SK-N-SH (cell line): ENCODE measurements around the gene APOM. TPM values are rescaled to one million over a fixed set of nuclear protein-coding genes. Genes with fewer than 3 reads are reported as not detected.
A peak's percentile ranks its signal among the peaks of the same experiment; 100 is the strongest.

Experiments used
- CTCF ChIA-PET: fragments of 300-600, 350-600 bp; formaldehyde crosslinking; extraction: SDS; loops from one replicate; lab custom pipeline; 2021; lab: Yijun Ruan, JAX
- POLR2A ChIA-PET: fragments of 350-600 bp; sonication (Branson Sonifier 250); formaldehyde crosslinking; extraction: SDS; loops from one replicate; lab custom pipeline; 2020; ENCODE audit warnings: antibody characterized with exemption, inconsistent platforms; lab: Yijun Ruan, JAX
- DNase-seq: peaks from one replicate; pipeline ENCODE4 v3.0.0; 2012
- H2AFZ ChIP-seq: fragments of 200-600 bp; sonication (generic); 2 replicates; pipeline ENCODE4 v1.8.1; 2016; ENCODE audit warnings: antibody characterized with exemption, mild to moderate bottlenecking, low read depth
- H3F3A ChIP-seq: fragments of 200-600 bp; sonication (generic); replicated peaks from 2 replicates; pipeline ENCODE3; 2016; ENCODE audit warnings: antibody characterized with exemption, mild to moderate bottlenecking; ENCODE audit not compliant: insufficient read depth
- H3K27ac ChIP-seq, 2 experiments: fragments of 200-500 bp in 1 of 2; fragments of 200-600 bp in 1 of 2; sonication (Bioruptor generic) in 1 of 2; sonication (generic), shearing (Covaris generic) in 1 of 2; 2 replicates each; pipeline versions ENCODE4 v1.5.1 to v1.6.1; 2014 to 2016; ENCODE audit warnings: low read depth in 2 of 2, inconsistent platforms in 1 of 2, low read length in 1 of 2, mild to moderate bottlenecking in 1 of 2, mixed read lengths in 1 of 2
- H3K27me3 ChIP-seq: fragments of 200-600 bp; sonication (generic), shearing (Covaris generic); 2 replicates; pipeline ENCODE4 v1.6.1; 2016; ENCODE audit warnings: mixed run types; ENCODE audit not compliant: insufficient read depth
- H3K36me3 ChIP-seq, 2 experiments: fragments of 200-500 bp in 1 of 2; fragments of 200-600 bp in 1 of 2; sonication (Bioruptor generic) in 1 of 2; sonication (generic) in 1 of 2; replicated peaks in 1 of 2; 2 replicates each; pipeline versions ENCODE3 to v1.5.1; 2014 to 2016; ENCODE audit warnings: low read length in 1 of 2, mild to moderate bottlenecking in 1 of 2; ENCODE audit not compliant: insufficient read depth in 2 of 2, control insufficient read depth in 1 of 2
- H3K4me1 ChIP-seq, 2 experiments: fragments of 200-500 bp in 1 of 2; fragments of 200-600 bp in 1 of 2; sonication (Bioruptor generic) in 1 of 2; sonication (generic), shearing (Covaris generic) in 1 of 2; 2 replicates each; pipeline versions ENCODE4 v1.5.1 to v1.6.1; 2014 to 2016; ENCODE audit warnings: low read depth in 1 of 2, low read length in 1 of 2, mixed run types in 1 of 2; ENCODE audit not compliant: insufficient read depth in 2 of 2, control insufficient read depth in 1 of 2
- H3K4me2 ChIP-seq: fragments of 200-600 bp; sonication (generic), shearing (Covaris generic); 2 replicates; pipeline ENCODE4 v1.6.1; 2017; ENCODE audit warnings: mixed run types
- H3K4me3 ChIP-seq, 2 experiments: fragments of 200-500 bp in 1 of 2; fragments of 200-600 bp in 1 of 2; sonication (Bioruptor generic) in 1 of 2; sonication (generic), shearing (Covaris generic) in 1 of 2; 2 replicates each; pipeline versions ENCODE4 v1.5.1 to v1.8.1; 2014 to 2016; ENCODE audit warnings: low read depth in 2 of 2, inconsistent platforms in 1 of 2, low read length in 1 of 2, mild to moderate bottlenecking in 1 of 2, mixed read lengths in 1 of 2, moderate library complexity in 1 of 2
- H3K79me2 ChIP-seq: fragments of 200-600 bp; sonication (generic); 2 replicates; pipeline ENCODE4 v1.8.1; 2017; ENCODE audit warnings: mild to moderate bottlenecking; ENCODE audit not compliant: insufficient read depth
- H3K9ac ChIP-seq: fragments of 200-600 bp; sonication (generic); 2 replicates; pipeline ENCODE4 v1.6.1; 2017; ENCODE audit warnings: mixed run types
- H3K9me2 ChIP-seq: fragments of 200-600 bp; sonication (generic); 2 replicates; pipeline ENCODE4 v1.6.1; 2017; ENCODE audit warnings: mixed run types
- H3K9me3 ChIP-seq: fragments of 200-600 bp; sonication (generic); 2 replicates; pipeline ENCODE4 v1.6.1; 2017; ENCODE audit warnings: mixed run types, mild to moderate bottlenecking, moderate library complexity
- H4K20me1 ChIP-seq: fragments of 200-600 bp; sonication (generic); 2 replicates; pipeline ENCODE4 v1.6.1; 2017; ENCODE audit warnings: mild to moderate bottlenecking, mixed run types; ENCODE audit not compliant: insufficient read depth
- ELF1 ChIP-seq: IDR thresholded peaks from 2 replicates; pipeline ENCODE4 v1.4.0; 2012
- EZH2phosphoT487 ChIP-seq: fragments of 200-600 bp; sonication (generic); IDR thresholded peaks from 2 replicates; pipeline ENCODE4 v1.6.1; 2017; ENCODE audit warnings: low read depth, mixed run types, mild to moderate bottlenecking, antibody characterized with exemption, moderate library complexity, borderline replicate concordance
- GABPA ChIP-seq: IDR thresholded peaks from 2 replicates; pipeline ENCODE4 v1.4.0; 2012; ENCODE audit warnings: low read depth, mild to moderate bottlenecking
- GATA2 ChIP-seq: sonication (generic); formaldehyde crosslinking; IDR thresholded peaks from 2 replicates; pipeline ENCODE4 v1.5.0; 2020; ENCODE audit warnings: mild to moderate bottlenecking, missing genetic modification reagents
- JUND ChIP-seq: IDR thresholded peaks from 2 replicates; pipeline ENCODE4 v1.4.0; 2012
- NFIC ChIP-seq: IDR thresholded peaks from 2 replicates; pipeline ENCODE4 v1.4.0; 2012; ENCODE audit warnings: borderline replicate concordance
- POLR2AphosphoS5 ChIP-seq: IDR thresholded peaks from 2 replicates; pipeline ENCODE4 v1.6.1; 2012; ENCODE audit warnings: low read depth, low read length
- RAD21 ChIP-seq: IDR thresholded peaks from 2 replicates; pipeline ENCODE4 v1.6.1; 2012; ENCODE audit warnings: mild to moderate bottlenecking, low read length
- RCOR1 ChIP-seq: fragments of 150-350 bp; IDR thresholded peaks from 2 replicates; pipeline ENCODE4 v1.6.1; 2017; ENCODE audit warnings: antibody characterized with exemption, low read length
- RFX5 ChIP-seq: IDR thresholded peaks from 2 replicates; pipeline ENCODE4 v1.6.1; 2012; ENCODE audit warnings: mild to moderate bottlenecking, improper control_type of control experiment, low read length
- SIN3A ChIP-seq: IDR thresholded peaks from 2 replicates; pipeline ENCODE4 v1.6.1; 2012; ENCODE audit warnings: low read depth, mild to moderate bottlenecking, low read length, moderate library complexity, borderline replicate concordance
- SMC3 ChIP-seq: IDR thresholded peaks from 2 replicates; pipeline ENCODE4 v1.6.1; 2012; ENCODE audit warnings: low read depth, low read length, improper control_type of control experiment
- WGBS: methylation state at CpG from one replicate; pipeline ENCODE4 v1.1.6; 2017; ENCODE audit warnings: low lambda C conversion rate; 5-methylcytosine and 5-hydroxymethylcytosine counted together
- polyA plus RNA-seq, 3 experiments: library from polyadenylated mRNA; depleted of rRNA; stranded (reverse); fragments of >200 nt; gene quantifications; 2 replicates each; pipeline ENCODE4 v1.2.3, GENCODE V29; 2012
- TF ChIP-seq, protein P1 (sequence below): IDR thresholded peaks from 2 replicates; pipeline ENCODE4 v1.4.0; 2012; ENCODE audit warnings: low read depth
- TF ChIP-seq, protein P2 (sequence below): fragments of 200-600 bp; sonication (generic); IDR thresholded peaks from 2 replicates; pipeline ENCODE4 v1.6.1; 2017; ENCODE audit warnings: antibody characterized with exemption, mild to moderate bottlenecking, moderate library complexity
- TF ChIP-seq, protein P3 (sequence below): IDR thresholded peaks from 2 replicates; pipeline ENCODE4 v1.4.0; 2012; ENCODE audit warnings: low read depth, borderline replicate concordance
- TF ChIP-seq, protein P4 (sequence below): fragments of 150-350 bp; IDR thresholded peaks from 2 replicates; pipeline ENCODE4 v1.6.1; 2017; ENCODE audit warnings: antibody characterized with exemption, low read length, low read depth, borderline replicate concordance
- TF ChIP-seq, protein P5 (sequence below): IDR thresholded peaks from 2 replicates; pipeline ENCODE4; 2012
- TF ChIP-seq, protein P6 (sequence below): IDR thresholded peaks from 2 replicates; pipeline ENCODE4 v1.6.1; 2012; ENCODE audit warnings: mild to moderate bottlenecking, low read depth, low read length, moderate library complexity

Gene APOM
- polyA plus RNA-seq, 1 of the 3 experiments (the other 2 are of a cell fraction) = 6.8 TPM

DNA sequence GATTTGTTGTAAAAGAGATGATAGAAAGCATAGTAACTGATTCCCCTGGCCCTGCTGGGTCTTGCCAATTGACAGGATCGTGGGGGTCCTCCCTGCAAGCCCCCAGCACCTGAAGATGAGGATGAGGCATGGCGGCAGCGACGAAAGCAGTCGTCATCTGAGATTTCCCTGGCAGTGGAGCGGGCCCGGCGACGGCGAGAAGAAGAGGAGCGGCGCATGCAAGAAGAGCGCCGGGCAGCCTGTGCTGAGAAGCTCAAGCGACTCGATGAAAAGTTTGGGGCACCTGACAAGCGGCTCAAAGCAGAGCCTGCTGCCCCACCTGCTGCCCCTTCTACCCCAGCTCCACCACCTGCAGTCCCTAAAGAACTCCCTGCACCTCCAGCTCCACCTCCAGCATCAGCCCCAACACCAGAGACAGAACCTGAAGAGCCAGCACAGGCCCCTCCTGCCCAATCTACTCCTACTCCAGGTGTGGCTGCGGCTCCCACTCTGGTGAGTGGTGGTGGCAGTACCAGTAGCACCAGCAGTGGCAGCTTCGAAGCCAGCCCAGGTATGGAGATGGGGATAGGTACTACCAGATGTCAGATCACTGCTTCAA, 27.9 kb upstream of the APOM start:
- Histone ChIP-seq H3K4me2 (no peak overlapping the region), H3K4me1 (peaks cover 2% of the 10 kb centered on the region in 2 experiments; a peak in 2 of 4 replicates), H3K79me2 (peaks cover 61% of the 10 kb centered on the region), H3K9me2 (no peaks in the 10 kb centered on the region), H3F3A (peaks cover 4% of the 10 kb centered on the region), H3K9ac (no peak overlapping the region), H3K27me3 (no peaks in the 10 kb centered on the region), H3K9me3 (no peaks in the 10 kb centered on the region), H3K4me3 (no peak overlapping the region), H2AFZ (no peak overlapping the region), H4K20me1 (peaks cover 30% of the 10 kb centered on the region), H3K27ac (no peak overlapping the region), H3K36me3 (peaks cover 93 to 94% of the 10 kb centered on the region in 2 experiments)
- TF ChIP-seq, protein P1, sequence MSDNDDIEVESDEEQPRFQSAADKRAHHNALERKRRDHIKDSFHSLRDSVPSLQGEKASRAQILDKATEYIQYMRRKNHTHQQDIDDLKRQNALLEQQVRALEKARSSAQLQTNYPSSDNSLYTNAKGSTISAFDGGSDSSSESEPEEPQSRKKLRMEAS = no peak
- TF ChIP-seq SMC3 (no peak), RAD21 (no peak), SIN3A (no peak), GABPA (no peak), RCOR1 (no peak), NFIC (no peak)
- TF ChIP-seq, protein P2, sequence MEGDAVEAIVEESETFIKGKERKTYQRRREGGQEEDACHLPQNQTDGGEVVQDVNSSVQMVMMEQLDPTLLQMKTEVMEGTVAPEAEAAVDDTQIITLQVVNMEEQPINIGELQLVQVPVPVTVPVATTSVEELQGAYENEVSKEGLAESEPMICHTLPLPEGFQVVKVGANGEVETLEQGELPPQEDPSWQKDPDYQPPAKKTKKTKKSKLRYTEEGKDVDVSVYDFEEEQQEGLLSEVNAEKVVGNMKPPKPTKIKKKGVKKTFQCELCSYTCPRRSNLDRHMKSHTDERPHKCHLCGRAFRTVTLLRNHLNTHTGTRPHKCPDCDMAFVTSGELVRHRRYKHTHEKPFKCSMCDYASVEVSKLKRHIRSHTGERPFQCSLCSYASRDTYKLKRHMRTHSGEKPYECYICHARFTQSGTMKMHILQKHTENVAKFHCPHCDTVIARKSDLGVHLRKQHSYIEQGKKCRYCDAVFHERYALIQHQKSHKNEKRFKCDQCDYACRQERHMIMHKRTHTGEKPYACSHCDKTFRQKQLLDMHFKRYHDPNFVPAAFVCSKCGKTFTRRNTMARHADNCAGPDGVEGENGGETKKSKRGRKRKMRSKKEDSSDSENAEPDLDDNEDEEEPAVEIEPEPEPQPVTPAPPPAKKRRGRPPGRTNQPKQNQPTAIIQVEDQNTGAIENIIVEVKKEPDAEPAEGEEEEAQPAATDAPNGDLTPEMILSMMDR = no peak
- TF ChIP-seq, protein P3, sequence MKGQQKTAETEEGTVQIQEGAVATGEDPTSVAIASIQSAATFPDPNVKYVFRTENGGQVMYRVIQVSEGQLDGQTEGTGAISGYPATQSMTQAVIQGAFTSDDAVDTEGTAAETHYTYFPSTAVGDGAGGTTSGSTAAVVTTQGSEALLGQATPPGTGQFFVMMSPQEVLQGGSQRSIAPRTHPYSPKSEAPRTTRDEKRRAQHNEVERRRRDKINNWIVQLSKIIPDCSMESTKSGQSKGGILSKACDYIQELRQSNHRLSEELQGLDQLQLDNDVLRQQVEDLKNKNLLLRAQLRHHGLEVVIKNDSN = no peak
- ChIA-PET CTCF (interaction anchor here (0.6 kb wide), 1 partner anchor 18 kb away, joined by 3 read pairs; no protein-coding TSS in a partner anchor), POLR2A (interaction anchor here (1.3 kb wide), 1 partner anchor 11 kb away, joined by 6 read pairs; no protein-coding TSS in a partner anchor)
- WGBS = 98% methylated on average over 18 of the region's 19 CpGs
- peak; percentile 19 for DNase-seq

DNA sequence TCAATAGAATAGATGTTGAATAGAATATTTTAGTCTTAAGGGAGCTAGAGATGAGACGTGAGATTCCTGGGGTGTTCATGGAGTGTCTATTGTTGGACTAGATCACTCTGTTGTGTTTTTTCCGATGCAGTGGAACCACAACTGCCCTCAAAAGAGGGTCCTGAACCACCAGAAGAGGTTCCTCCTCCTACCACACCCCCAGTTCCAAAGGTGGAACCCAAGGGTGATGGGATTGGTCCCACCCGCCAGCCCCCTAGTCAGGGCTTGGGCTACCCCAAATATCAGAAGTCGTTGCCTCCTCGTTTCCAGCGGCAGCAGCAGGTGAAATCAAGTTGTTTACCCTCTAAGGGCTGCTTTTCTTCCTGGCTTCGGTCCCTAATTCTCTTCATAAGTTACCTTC, 26.7 kb upstream of the APOM start:
- H3K36me3 ChIP-seq = peaks cover 81 to 96% of the 10 kb centered on the region in 2 experiments
- no peak overlapping the region for H3K4me3 ChIP-seq
- H3K9me3 ChIP-seq = no peaks in the 10 kb centered on the region
- no peak overlapping the region for H2AFZ ChIP-seq
- peaks cover 19% of the 10 kb centered on the region for H4K20me1 ChIP-seq
- no peak overlapping the region for H3K4me2 ChIP-seq
- H3K9ac ChIP-seq = no peak overlapping the region
- ChIA-PET POLR2A (interaction anchor here (1.5 kb wide), 1 partner anchor 8 kb away, joined by 3 read pairs; the partner anchor contains the start of gene PRRC2A), CTCF (no interaction called here)
- H3F3A ChIP-seq = peaks cover 13% of the 10 kb centered on the region
- H3K27me3 ChIP-seq = no peaks in the 10 kb centered on the region
- peaks cover 49% of the 10 kb centered on the region for H3K79me2 ChIP-seq
- H3K9me2 ChIP-seq = no peaks in the 10 kb centered on the region
- no peak overlapping the region for H3K27ac ChIP-seq
- no peak for DNase-seq
- H3K4me1 ChIP-seq = no peaks in the 10 kb centered on the region; a peak in 1 of 4 replicates
- TF ChIP-seq JUND = no peak
- no peak for TF ChIP-seq RFX5
- TF ChIP-seq NFIC = no peak
- no peak for TF ChIP-seq EZH2phosphoT487
- TF ChIP-seq POLR2AphosphoS5 = no peak
- no peak for TF ChIP-seq GATA2 (CRISPR knock-in tag)
- TF ChIP-seq ELF1 = no peak
- TF ChIP-seq, protein P4, sequence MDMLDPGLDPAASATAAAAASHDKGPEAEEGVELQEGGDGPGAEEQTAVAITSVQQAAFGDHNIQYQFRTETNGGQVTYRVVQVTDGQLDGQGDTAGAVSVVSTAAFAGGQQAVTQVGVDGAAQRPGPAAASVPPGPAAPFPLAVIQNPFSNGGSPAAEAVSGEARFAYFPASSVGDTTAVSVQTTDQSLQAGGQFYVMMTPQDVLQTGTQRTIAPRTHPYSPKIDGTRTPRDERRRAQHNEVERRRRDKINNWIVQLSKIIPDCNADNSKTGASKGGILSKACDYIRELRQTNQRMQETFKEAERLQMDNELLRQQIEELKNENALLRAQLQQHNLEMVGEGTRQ = no peak
- TF ChIP-seq, protein P5, sequence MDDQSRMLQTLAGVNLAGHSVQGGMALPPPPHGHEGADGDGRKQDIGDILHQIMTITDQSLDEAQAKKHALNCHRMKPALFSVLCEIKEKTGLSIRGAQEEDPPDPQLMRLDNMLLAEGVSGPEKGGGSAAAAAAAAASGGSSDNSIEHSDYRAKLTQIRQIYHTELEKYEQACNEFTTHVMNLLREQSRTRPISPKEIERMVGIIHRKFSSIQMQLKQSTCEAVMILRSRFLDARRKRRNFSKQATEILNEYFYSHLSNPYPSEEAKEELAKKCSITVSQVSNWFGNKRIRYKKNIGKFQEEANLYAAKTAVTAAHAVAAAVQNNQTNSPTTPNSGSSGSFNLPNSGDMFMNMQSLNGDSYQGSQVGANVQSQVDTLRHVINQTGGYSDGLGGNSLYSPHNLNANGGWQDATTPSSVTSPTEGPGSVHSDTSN = no peak
- TF ChIP-seq, protein P6, sequence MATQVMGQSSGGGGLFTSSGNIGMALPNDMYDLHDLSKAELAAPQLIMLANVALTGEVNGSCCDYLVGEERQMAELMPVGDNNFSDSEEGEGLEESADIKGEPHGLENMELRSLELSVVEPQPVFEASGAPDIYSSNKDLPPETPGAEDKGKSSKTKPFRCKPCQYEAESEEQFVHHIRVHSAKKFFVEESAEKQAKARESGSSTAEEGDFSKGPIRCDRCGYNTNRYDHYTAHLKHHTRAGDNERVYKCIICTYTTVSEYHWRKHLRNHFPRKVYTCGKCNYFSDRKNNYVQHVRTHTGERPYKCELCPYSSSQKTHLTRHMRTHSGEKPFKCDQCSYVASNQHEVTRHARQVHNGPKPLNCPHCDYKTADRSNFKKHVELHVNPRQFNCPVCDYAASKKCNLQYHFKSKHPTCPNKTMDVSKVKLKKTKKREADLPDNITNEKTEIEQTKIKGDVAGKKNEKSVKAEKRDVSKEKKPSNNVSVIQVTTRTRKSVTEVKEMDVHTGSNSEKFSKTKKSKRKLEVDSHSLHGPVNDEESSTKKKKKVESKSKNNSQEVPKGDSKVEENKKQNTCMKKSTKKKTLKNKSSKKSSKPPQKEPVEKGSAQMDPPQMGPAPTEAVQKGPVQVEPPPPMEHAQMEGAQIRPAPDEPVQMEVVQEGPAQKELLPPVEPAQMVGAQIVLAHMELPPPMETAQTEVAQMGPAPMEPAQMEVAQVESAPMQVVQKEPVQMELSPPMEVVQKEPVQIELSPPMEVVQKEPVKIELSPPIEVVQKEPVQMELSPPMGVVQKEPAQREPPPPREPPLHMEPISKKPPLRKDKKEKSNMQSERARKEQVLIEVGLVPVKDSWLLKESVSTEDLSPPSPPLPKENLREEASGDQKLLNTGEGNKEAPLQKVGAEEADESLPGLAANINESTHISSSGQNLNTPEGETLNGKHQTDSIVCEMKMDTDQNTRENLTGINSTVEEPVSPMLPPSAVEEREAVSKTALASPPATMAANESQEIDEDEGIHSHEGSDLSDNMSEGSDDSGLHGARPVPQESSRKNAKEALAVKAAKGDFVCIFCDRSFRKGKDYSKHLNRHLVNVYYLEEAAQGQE = no peak
- TF ChIP-seq, protein P1 = no peak
- WGBS = 89% methylated on average over 7 of the region's 7 CpGs
